HEK293 (cell line): Measurements from ENCODE around the gene TDP1.

Source experiments
- CTCF ChIA-PET: fragments of 350-600 bp; formaldehyde crosslinking; extraction: SDS; loops from one replicate; lab custom pipeline; 2021; ENCODE audit warnings: antibody characterized with exemption; lab: Yijun Ruan, JAX
- POLR2A ChIA-PET: fragments of 300-600 bp; formaldehyde crosslinking; extraction: SDS; loops from one replicate; lab custom pipeline; 2020; ENCODE audit warnings: antibody characterized with exemption, inconsistent platforms; lab: Yijun Ruan, JAX
- H3K27ac ChIP-seq: fragments of 200-500 bp; sonication (Bioruptor generic); 2 replicates; pipeline ENCODE4 v1.5.1; 2014; ENCODE audit warnings: low read depth, low read length, control low read depth, inconsistent platforms; ENCODE audit errors: extremely low read depth
- H3K36me3 ChIP-seq, 2 experiments: fragments of 200-500 bp in 1 of 2; sonication (Bioruptor generic) in 1 of 2; 1 replicate in 1 of 2; 2 replicates in 1 of 2; pipeline ENCODE4 v1.5.1; 2014 to 2017; ENCODE audit warnings: inconsistent platforms in 2 of 2, low read length in 2 of 2; ENCODE audit not compliant: control insufficient read depth in 2 of 2, insufficient read depth in 1 of 2
- H3K4me1 ChIP-seq: fragments of 200-500 bp; sonication (Bioruptor generic); 2 replicates; pipeline ENCODE4 v1.5.1; 2014; ENCODE audit warnings: mild to moderate bottlenecking, low read length, inconsistent platforms; ENCODE audit not compliant: control insufficient read depth, insufficient read depth
- H3K4me3 ChIP-seq: 2 replicates; pipeline ENCODE4 v1.5.1; 2011; ENCODE audit warnings: low read depth, mild to moderate bottlenecking, control low read depth, low read length, moderate library complexity
- H3K9me3 ChIP-seq: fragments of 200-500 bp; sonication (Bioruptor generic); 2 replicates; pipeline ENCODE4 v1.5.1; 2014; ENCODE audit warnings: low read depth, low read length, inconsistent platforms; ENCODE audit not compliant: control insufficient read depth, insufficient read depth
- GFI1B ChIP-seq: fragments of 450-650 bp; formaldehyde crosslinking; IDR thresholded peaks from 2 replicates; pipeline ENCODE4 v1.5.1; 2016; ENCODE audit warnings: missing biosample characterization, missing genetic modification characterization
- HIC1 ChIP-seq: fragments of 450-650 bp; formaldehyde crosslinking; IDR thresholded peaks from 2 replicates; pipeline ENCODE4 v1.5.1; 2016; ENCODE audit warnings: missing biosample characterization, missing genetic modification characterization
- HOXC10 ChIP-seq: sonication (generic); formaldehyde crosslinking; IDR thresholded peaks from 2 replicates; pipeline ENCODE4 v1.8.1; 2023; ENCODE audit warnings: mild to moderate bottlenecking, missing genetic modification reagents
- MEIS1 ChIP-seq: sonication (generic); formaldehyde crosslinking; IDR thresholded peaks from 2 replicates; pipeline ENCODE4 v1.8.1; 2022; ENCODE audit warnings: missing genetic modification reagents, mild to moderate bottlenecking, borderline replicate concordance
- RBAK ChIP-seq: fragments of 450-650 bp; formaldehyde crosslinking; IDR thresholded peaks from 2 replicates; pipeline ENCODE4 v1.5.1; 2016; ENCODE audit warnings: missing biosample characterization, missing genetic modification characterization
- ZBTB26 ChIP-seq: fragments of 450-650 bp; formaldehyde crosslinking; optimal IDR thresholded peaks from 2 replicates; pipeline ENCODE3; 2016; ENCODE audit warnings: missing biosample characterization, mild to moderate bottlenecking, missing genetic modification characterization
- ZNF132 ChIP-seq: fragments of 450-650 bp; formaldehyde crosslinking; IDR thresholded peaks from 2 replicates; pipeline ENCODE4 v1.5.1; 2017; ENCODE audit warnings: missing biosample characterization, missing genetic modification characterization, borderline replicate concordance
- ZNF155 ChIP-seq: fragments of 450-650 bp; formaldehyde crosslinking; IDR thresholded peaks from 2 replicates; pipeline ENCODE4 v1.5.1; 2016; ENCODE audit warnings: missing biosample characterization, missing genetic modification characterization
- ZNF366 ChIP-seq: fragments of 450-650 bp; formaldehyde crosslinking; conservative IDR thresholded peaks from 2 replicates; pipeline ENCODE4 v1.5.1; 2016; ENCODE audit warnings: missing biosample characterization, missing genetic modification characterization
- ZNF433 ChIP-seq: fragments of 450-650 bp; formaldehyde crosslinking; IDR thresholded peaks from 2 replicates; pipeline ENCODE4 v1.5.1; 2016; ENCODE audit warnings: missing biosample characterization, missing genetic modification characterization, low read depth
- ZNF473 ChIP-seq: fragments of 450-650 bp; formaldehyde crosslinking; IDR thresholded peaks from 2 replicates; pipeline ENCODE4 v1.5.1; 2017; ENCODE audit warnings: missing biosample characterization, missing genetic modification characterization
- ZNF555 ChIP-seq: fragments of 450-650 bp; formaldehyde crosslinking; conservative IDR thresholded peaks from 2 replicates; pipeline ENCODE4 v1.5.1; 2017; ENCODE audit warnings: missing biosample characterization, mild to moderate bottlenecking, missing genetic modification characterization, inconsistent platforms
- ZNF639 ChIP-seq: fragments of 450-650 bp; formaldehyde crosslinking; IDR thresholded peaks from 2 replicates; pipeline ENCODE4 v1.5.1; 2016; ENCODE audit warnings: missing biosample characterization, missing genetic modification characterization
- ZNF704 ChIP-seq: fragments of 450-650 bp; formaldehyde crosslinking; IDR thresholded peaks from 2 replicates; pipeline ENCODE4 v1.5.1; 2016; ENCODE audit warnings: missing biosample characterization, missing genetic modification characterization
- ZXDB ChIP-seq: fragments of 450-650 bp; formaldehyde crosslinking; IDR thresholded peaks from 2 replicates; pipeline ENCODE4 v1.5.1; 2016; ENCODE audit warnings: missing biosample characterization, missing genetic modification characterization
- TF ChIP-seq, protein P1 (sequence below): fragments of 450-650 bp; formaldehyde crosslinking; IDR thresholded peaks from 2 replicates; pipeline ENCODE4 v1.5.1; 2017; ENCODE audit warnings: missing biosample characterization, missing genetic modification characterization
- TF ChIP-seq, protein P2 (sequence below): fragments of 450-650 bp; formaldehyde crosslinking; IDR thresholded peaks from 2 replicates; pipeline ENCODE4 v1.5.1; 2016; ENCODE audit warnings: missing biosample characterization, missing genetic modification characterization

The TDP1 gene

GRCh38 chr14:89920056-89920455 is 35.7 kb upstream of the TDP1 start:
- TF ChIP-seq RBAK (tag by site-specific recombination) (no peak), ZNF639 (tag by site-specific recombination) (no peak), MEIS1 (CRISPR knock-in tag) (no peak), ZNF555 (tag by site-specific recombination) (no peak), ZXDB (no peak), ZNF155 (tag by site-specific recombination) (no peak), ZNF132 (tag by site-specific recombination) (no peak), ZNF433 (tag by site-specific recombination) (no peak), ZNF704 (tag by site-specific recombination) (no peak), ZNF366 (tag by site-specific recombination) (no peak), HOXC10 (CRISPR knock-in tag) (no peak), ZBTB26 (no peak), HIC1 (no peak), ZNF473 (tag by site-specific recombination) (no peak), GFI1B (tag by site-specific recombination) (no peak)
- TF ChIP-seq, protein P1, sequence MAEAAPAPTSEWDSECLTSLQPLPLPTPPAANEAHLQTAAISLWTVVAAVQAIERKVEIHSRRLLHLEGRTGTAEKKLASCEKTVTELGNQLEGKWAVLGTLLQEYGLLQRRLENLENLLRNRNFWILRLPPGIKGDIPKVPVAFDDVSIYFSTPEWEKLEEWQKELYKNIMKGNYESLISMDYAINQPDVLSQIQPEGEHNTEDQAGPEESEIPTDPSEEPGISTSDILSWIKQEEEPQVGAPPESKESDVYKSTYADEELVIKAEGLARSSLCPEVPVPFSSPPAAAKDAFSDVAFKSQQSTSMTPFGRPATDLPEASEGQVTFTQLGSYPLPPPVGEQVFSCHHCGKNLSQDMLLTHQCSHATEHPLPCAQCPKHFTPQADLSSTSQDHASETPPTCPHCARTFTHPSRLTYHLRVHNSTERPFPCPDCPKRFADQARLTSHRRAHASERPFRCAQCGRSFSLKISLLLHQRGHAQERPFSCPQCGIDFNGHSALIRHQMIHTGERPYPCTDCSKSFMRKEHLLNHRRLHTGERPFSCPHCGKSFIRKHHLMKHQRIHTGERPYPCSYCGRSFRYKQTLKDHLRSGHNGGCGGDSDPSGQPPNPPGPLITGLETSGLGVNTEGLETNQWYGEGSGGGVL: no peak
- TF ChIP-seq, protein P2, sequence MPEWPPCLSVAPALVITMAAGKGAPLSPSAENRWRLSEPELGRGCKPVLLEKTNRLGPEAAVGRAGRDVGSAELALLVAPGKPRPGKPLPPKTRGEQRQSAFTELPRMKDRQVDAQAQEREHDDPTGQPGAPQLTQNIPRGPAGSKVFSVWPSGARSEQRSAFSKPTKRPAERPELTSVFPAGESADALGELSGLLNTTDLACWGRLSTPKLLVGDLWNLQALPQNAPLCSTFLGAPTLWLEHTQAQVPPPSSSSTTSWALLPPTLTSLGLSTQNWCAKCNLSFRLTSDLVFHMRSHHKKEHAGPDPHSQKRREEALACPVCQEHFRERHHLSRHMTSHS (tag by site-specific recombination): no peak
- no peak overlapping the region for H3K4me3 ChIP-seq
- no peak overlapping the region for H3K27ac ChIP-seq
- CTCF ChIA-PET: interaction anchor here (0.6 to 3.8 kb wide), 3 partner anchors 19 to 851 kb away, joined by 3 to 18 read pairs (median 3); no protein-coding TSS in a partner anchor
- H3K36me3 ChIP-seq: peaks cover 0 to 4% of the 10 kb centered on the region in 2 experiments; a peak in 1 of 3 replicates
- no peaks in the 10 kb centered on the region for H3K9me3 ChIP-seq
- POLR2A ChIA-PET: no interaction called here
- no peaks in the 10 kb centered on the region for H3K4me1 ChIP-seq
